GM10248 (cell line): ENCODE results near the gene MXD1.

Experiments used
- CTCF ChIA-PET: fragments of 300-600 bp; sonication (Branson Sonifier 250); formaldehyde crosslinking; extraction: SDS; loops from one replicate; lab custom pipeline; 2021; ENCODE audit warnings: antibody characterized with exemption; lab: Yijun Ruan, JAX
- POLR2A ChIA-PET: fragments of 350-650 bp; sonication (Branson Sonifier 250); formaldehyde crosslinking; extraction: SDS; loops from one replicate; lab custom pipeline; 2020; ENCODE audit warnings: antibody characterized with exemption; lab: Yijun Ruan, JAX
- DNase-seq: peaks from one replicate; pipeline ENCODE4 v3.0.0; 2012; ENCODE audit errors: extremely low spot score
- CTCF ChIP-seq: IDR thresholded peaks from 2 replicates; pipeline ENCODE4 v1.5.1; 2012; ENCODE audit warnings: mild to moderate bottlenecking, low read depth; ENCODE audit errors: extremely low read depth, missing control alignments, control extremely low read depth

The MXD1 gene

GRCh38 chr2:69917852-69918251 lies 2.9 kb downstream of the MXD1 start:
- no peak for DNase-seq
- ChIA-PET CTCF (interaction anchor here (0.8 kb wide), 1 partner anchor 29 kb away, joined by 3 read pairs; no protein-coding TSS in a partner anchor), POLR2A (no interaction called here)
- TF ChIP-seq CTCF = no peak

GRCh38 chr2:69918401-69918800 lies 3.5 kb downstream of the MXD1 start:
- ChIA-PET POLR2A (no interaction called here), CTCF (no interaction called here)
- no peak for TF ChIP-seq CTCF
- no peak for DNase-seq

GRCh38 chr2:69923116-69923515 lies 8.2 kb downstream of the MXD1 start:
- no peak for TF ChIP-seq CTCF
- POLR2A ChIA-PET = interaction anchor here (1.6 kb wide), 1 partner anchor 9 kb away, joined by 13 read pairs; the partner anchor contains the start of gene MXD1
- CTCF ChIA-PET = interaction anchor here (0.8 to 3.1 kb wide), 5 partner anchors 9 to 220 kb away, joined by 3 to 9 read pairs (median 4); partner anchors contain the start of gene MXD1
- DNase-seq = no peak

GRCh38 chr2:69926849-69927515 lies 12.1 kb downstream of the MXD1 start:
- no peak for DNase-seq
- no peak for TF ChIP-seq CTCF
- ChIA-PET CTCF (interaction anchor here (0.7 to 1.3 kb wide), 3 partner anchors 18 to 568 kb away, joined by 3 read pairs; no protein-coding TSS in a partner anchor), POLR2A (no interaction called here)

GRCh38 chr2:69931832-69932595 lies 17.1 kb downstream of the MXD1 start:
- ChIA-PET CTCF (interaction anchor here (1.0 to 2.1 kb wide), 5 partner anchors 11 to 211 kb away, joined by 3 to 7 read pairs (median 3); no protein-coding TSS in a partner anchor), POLR2A (no interaction called here)
- no peak for TF ChIP-seq CTCF
- DNase-seq = no peak

GRCh38 chr2:69932596-69932922 lies 17.6 kb downstream of the MXD1 start:
- no peak for DNase-seq
- POLR2A ChIA-PET = interaction anchor here (1.7 kb wide), 1 partner anchor 18 kb away, joined by 10 read pairs; the partner anchor contains the start of gene MXD1
- no peak for TF ChIP-seq CTCF
- CTCF ChIA-PET = interaction anchor here (1.1 to 1.5 kb wide), 4 partner anchors 12 to 208 kb away, joined by 3 to 4 read pairs (median 3); no protein-coding TSS in a partner anchor
